K562 treated with DMSO at 1 percent for 12 hours (cell line): ENCODE data around the gene GPR39. TPM values are rescaled to one million over a fixed set of nuclear protein-coding genes. Genes with fewer than 3 reads are reported as not detected.

Experiments
- total RNA-seq: library from RNA; unstranded; fragments of 300-600 nt; gene quantifications from 2 replicates; pipeline ENCODE4 v1.2.3, GENCODE V29; 2022; ENCODE audit not compliant: insufficient read depth

The GPR39 gene
- total RNA-seq: not detected in 2 replicates

GRCh38 chr2:132416723-132417395 is at the start of gene GPR39:
TSS of gene GPR39 (plus strand) at chr2:132416805.

GRCh38 chr2:132669908-132670495 is 253.4 kb downstream of the GPR39 start, which contains the start of gene LYPD1:
TSS of gene LYPD1 (minus strand) at chr2:132670205. CDS start at chr2:132669932, 273 bp downstream.

